ENCODE results near the gene ZNF335.

DNA sequence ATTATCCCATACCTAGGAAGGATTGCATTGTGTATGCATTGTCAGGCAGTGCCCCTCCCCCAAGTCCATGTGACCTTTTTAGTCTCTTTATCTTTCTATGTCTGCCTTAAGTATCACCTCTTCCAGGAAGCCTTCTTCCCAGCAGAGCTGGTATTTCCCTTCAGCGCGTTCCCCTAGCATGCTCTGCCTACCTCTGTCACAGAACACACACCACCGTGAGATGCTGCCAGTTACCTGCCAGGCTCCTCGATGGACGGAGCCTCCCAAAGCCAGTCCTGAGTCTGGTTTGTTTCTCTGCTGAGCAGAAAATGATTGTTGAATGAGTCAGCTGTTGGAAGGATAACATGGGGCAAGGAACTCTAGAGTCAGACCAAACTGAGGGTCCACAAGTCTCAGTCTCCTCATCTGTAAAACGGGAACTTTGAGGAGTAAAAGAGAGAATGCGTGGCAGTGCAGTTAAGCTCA, 11.3 kb upstream of the ZNF335 start:
- TF ChIP-seq EZH2phosphoT487 (IDR thresholded peaks at IDR 0.05) (no peak), EZH2 (IDR thresholded peaks at IDR 0.05) (no peak)
- TF ChIP-seq, protein P1, sequence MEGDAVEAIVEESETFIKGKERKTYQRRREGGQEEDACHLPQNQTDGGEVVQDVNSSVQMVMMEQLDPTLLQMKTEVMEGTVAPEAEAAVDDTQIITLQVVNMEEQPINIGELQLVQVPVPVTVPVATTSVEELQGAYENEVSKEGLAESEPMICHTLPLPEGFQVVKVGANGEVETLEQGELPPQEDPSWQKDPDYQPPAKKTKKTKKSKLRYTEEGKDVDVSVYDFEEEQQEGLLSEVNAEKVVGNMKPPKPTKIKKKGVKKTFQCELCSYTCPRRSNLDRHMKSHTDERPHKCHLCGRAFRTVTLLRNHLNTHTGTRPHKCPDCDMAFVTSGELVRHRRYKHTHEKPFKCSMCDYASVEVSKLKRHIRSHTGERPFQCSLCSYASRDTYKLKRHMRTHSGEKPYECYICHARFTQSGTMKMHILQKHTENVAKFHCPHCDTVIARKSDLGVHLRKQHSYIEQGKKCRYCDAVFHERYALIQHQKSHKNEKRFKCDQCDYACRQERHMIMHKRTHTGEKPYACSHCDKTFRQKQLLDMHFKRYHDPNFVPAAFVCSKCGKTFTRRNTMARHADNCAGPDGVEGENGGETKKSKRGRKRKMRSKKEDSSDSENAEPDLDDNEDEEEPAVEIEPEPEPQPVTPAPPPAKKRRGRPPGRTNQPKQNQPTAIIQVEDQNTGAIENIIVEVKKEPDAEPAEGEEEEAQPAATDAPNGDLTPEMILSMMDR (IDR thresholded peaks at IDR 0.05): no peak
